Tibial nerve (tissue), 4 donors: ENCODE measurements around the gene EML5.

Experiments used
- CTCF ChIP-seq, 5 experiments: fragments of 200-600 bp in 3 of 5; fragments of 450-650 bp in 2 of 5; sonication (generic) in 3 of 5; IDR thresholded peaks; one replicate each; pipeline ENCODE4 v1.5.1; 2016 to 2019; ENCODE audit warnings: antibody characterized with exemption in 5 of 5, mild to moderate bottlenecking in 3 of 5, moderate library complexity in 2 of 5
- EP300 ChIP-seq, 2 donors: sonication (generic); formaldehyde crosslinking; IDR thresholded peaks; one replicate each; pipeline ENCODE4 v1.6.1; 2017; ENCODE audit warnings: antibody characterized with exemption in 2 of 2, mild to moderate bottlenecking in 1 of 2

- TF ChIP-seq EP300 (IDR thresholded peaks at IDR 0.05): no peak
- TF ChIP-seq CTCF (IDR thresholded peaks at IDR 0.05): no peak
These were observed 49.0 kb upstream of the EML5 start for GRCh38 chr14:88841741-88842140.
